Smooth muscle cell of the brain vasculature (primary cell): ENCODE measurements around the gene APP.

Experiments used
- DNase-seq: peaks from one replicate; pipeline ENCODE4 v3.0.0-alpha.2; 2012; ENCODE audit warnings: low read depth, low spot score

Gene APP

DNA sequence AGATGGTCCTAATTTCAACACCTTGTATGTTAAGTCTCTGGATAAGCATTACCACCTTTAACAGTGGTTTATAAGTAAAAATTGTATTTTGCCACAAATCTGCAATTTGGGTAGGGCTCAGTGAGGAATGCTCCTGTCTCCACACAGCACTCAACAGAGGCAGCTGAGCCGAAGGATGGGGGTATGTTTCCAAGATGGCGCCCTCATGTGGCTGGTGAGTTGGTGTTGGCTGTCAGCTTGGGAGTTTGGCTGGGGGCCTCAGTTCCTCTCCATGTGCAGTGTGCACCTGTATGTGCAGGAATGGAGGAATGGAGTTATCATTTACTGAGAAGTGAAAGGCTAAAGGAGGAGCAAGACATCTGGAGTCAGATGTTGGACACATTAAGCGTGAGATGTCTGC is 299.0 kb downstream of the APP start:
- DNase-seq = no peak

DNA sequence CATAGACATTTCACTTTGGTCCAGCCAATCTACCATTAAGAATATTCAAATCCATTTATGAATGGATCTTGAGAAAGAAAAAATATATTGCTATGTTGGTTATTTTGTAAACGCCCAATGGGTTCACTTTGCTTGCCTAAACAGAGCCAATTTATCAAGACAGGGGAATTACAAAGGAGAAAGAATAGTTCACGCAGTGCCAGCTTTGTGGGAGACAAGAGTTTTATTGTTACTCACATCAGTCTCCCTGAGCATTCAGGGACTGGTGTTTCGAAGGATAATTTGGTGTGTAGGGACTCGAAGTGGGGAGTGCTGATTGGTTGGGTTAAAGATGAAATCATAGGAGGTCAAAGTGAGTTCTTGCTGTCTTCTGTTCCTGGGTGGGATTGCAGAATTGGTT is 300.5 kb downstream of the APP start:
- DNase-seq = no peak

DNA sequence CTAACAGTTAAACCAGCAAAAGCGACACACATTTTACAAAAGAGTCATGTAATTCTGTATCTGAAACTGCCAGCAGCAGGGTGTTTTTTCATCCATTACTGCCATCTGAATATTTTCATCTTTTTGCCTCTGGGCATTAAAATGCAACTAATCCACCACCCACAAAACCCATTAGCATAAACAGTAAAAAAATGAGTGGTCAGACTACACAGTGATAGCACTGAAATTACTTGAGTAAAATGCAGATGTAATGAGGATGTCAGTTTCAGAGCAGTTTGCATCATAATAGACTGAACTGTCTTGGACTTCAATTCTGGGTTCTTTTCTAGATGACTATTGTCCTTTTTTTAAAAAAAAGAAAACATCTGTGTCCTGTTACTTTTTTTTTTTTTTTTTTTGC is 303.5 kb downstream of the APP start:
- no peak for DNase-seq

DNA sequence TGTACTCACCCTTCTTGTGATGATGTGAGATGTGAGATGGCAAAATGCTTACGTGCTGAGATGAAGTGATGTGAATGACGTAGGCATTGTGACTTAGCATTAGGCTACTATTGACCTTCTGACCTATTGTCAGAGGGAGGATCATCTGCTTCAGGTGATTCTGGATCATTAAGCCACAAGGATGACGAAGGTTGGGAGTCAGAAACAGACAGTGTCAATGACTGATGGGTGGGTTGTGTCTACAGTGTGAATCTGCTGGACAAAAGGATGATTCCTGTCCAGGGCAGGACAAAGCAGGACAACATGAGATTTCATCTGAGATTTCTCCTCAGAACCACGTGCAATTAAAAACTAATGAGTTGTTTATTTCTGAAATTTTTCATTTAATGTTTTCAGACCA is 306.8 kb downstream of the APP start:
- no peak for DNase-seq

DNA sequence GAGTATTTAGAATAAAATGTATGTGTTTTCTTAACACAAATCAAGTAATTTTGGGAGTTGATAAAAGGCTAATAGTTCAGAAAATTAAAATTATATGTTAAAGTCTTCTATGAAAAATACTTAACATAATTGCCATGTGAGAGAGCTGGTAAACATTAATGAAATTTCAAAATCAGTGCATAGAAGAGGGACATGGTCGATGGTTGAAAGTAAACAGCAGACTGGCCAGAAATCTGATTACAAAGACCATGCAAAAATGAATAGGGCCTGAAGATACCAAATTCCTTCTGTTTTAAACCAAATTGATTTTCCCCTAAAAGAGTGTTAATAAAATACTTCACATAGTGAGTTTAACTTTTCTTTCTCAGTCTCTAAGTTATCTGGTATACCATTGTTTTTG is 307.5 kb downstream of the APP start:
- no peak for DNase-seq

DNA sequence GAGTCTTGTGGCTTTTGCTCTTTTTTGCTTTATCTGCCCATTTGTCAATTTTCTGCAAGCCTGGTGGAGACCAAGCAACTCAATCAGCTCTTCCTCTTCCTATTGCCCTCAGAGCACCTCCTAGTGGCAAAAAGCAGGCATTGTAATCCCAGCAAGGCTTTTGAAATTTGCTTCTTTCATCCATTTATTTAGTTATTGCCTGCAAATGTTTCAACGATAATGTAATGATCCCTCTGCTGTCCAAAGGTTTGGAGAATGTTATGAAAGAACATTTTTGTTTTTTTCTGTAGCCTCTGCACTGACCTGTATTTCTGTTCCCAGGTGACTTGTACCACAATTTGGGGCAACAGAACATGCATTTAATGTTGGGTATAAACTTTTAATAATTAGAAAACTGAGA is 308.0 kb downstream of the APP start:
- DNase-seq = no peak

DNA sequence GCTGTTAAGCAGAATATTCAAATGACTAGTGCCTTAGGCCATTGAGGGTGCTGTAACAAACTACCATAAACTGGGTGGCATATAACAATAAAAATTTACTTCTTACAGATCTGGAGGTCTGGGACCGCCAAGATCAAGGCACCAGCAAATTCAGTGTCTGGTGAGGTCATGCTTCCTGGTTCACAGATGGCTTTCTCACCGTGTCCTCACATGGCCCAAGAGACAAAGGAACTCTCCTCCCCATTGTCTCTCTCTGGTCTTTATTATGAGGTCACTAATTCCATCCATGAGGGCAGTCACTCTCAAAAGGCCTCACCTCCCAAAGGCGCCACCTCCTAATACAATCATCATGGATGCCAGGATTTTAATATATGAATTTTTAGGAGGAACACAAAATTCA is 308.5 kb downstream of the APP start:
- no peak for DNase-seq

DNA sequence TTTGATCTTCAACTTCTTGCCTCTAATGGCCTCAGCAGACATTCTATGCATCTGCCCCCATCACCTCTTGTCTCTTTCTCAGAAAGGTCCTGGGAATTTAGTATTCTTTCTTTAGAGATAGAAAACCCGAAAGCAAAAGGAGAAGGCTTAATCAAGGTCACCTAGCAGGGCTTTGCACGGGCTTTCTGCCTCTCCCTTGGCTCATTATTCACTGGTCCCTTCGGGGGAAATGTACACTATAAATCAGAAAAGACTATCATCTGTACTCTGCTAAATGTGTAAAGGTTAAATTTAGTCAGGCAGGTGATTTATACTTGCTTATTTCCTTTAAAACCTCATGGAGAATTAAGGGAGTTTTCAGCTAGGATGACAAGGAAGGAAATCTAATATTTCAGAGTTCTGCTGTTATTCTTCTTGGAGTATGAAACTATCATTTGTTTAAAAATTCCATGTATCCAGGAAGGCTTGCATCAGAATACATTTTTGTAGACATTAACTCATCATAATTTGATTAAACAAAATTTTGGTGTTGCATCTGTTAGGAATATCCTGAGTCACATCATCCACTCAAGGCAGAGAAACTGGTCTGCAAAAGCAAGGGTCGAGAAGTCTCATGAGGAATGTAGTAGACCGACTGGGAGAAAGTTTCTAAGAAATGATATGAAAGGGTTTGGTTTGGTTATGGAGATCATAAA is 311.2 kb downstream of the APP start:
- no peak for DNase-seq

DNA sequence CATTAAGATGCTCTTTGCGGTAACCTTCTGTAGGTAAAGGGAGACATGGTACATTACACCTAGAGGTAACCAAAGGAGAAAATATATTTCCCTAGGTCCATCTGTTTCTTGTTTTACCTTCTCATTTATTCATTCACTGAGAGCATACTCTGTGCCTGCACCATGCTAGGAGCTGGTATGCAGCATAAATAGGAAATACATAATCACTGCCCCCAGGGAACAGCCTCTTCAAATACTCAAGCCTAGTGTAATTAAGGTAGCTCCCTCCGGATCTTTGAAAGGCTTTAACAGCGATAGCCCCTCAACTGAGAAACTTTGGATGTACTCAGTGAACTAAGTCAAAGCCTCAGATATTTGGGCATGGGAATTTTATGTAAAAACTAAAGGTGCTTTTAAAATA is 312.2 kb downstream of the APP start:
- no peak for DNase-seq

DNA sequence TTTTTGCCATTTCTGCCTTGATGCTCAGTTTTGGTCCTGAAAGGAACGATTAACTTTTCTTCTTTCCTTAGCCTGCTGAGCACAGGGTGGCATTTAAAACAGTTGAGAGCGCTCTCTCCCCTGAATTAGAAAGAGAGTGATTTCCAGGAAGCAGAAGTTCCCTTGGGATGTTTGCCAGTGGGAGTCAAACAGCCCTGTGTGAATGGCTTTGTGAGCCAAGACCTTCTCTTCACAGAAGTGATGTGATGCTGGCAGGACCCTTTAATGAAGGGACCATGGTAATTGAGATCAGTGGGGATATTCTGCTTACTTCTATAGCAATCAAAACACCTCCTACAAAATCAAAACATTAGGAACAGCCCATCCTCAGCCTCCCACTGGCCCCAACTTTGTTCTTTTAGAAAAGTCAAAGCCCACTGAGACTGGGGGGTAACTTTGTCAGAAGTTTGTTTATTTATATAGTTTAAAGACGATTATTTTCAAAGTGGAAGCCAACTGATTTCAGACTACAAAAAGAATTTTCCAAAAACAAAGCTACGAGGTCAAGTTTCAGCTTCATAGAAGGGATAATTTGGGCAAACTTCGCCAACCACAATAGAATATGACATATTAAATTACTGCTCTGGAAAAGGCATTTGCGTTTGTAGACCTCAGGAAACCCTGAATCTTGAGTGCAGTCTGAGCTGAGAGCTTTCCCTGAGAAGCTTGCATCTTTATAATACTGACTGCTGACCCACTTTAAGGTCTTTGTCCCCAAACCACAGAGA is 313.1 kb downstream of the APP start:
- peak; percentile 52 for DNase-seq

DNA sequence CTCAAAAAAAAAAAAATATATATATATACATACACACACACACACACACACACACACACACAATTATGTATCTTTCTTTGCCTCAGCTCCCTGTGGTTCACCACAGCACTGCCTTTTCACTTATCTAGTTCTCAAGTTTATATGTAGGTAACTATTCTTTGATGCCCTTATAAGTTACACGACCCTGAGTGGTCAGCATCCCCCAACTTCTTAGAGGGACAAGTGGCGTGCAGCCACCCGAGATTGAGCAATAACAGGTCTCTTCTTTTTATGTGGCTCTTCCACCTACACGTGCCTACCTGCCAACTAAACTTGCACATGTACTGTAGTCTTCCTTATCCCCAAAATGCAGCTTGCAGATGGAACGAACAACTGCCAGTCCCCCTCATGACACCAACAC is 315.0 kb downstream of the APP start:
- no peak for DNase-seq

DNA sequence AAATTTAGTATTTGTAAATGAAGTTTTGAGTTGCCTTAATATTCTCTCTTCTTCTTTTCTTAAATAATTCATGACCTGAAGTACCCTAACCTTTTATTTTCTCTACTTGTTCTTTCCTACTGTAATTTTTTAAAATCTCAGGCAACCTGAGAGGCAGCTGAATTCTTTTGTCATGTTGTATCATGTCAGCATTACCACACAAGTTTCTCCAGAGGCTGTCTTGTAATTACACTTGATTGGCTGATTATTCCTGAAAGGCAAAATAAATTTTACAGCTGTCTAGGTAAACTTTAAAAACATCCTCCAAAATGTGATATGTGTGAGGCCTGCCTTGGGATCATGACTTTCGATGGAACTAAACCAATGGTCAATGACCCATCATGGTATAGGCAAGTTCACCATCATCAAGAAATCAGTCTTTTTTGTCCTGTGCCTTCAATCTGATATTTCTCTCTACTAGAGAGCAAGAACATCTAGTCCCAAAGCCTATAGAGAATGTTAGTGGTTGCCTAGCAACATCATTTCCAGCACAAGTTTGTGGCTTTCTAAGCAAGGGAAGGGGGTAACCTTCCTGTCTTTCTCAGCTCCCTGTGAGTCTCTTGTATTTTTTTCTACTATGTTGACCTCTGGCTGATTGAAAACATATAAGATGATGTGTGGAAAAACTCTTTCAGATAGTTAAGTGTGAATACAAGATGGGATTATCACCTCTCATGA is 320.3 kb downstream of the APP start:
- DNase-seq = no peak

DNA sequence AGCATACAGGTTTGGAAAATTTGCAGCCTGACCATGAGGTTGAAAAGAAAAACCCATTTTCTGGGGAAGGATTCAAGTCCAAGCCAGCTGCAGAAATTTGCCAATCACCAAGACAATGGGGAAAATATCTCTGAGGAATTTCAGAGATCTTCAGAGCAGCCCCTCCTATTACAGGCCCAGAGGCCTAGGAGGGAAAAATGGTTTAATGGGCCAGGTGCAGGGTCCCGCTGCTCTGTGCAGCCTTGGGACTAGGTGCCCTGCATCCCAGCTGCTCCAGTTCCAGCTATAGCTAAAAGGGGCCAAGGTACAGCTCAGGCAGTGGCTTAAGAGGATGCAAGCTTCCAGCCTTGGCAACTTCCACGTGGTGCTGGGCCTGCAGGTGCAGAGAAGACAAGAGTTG is 322.3 kb downstream of the APP start:
- DNase-seq = no peak

DNA sequence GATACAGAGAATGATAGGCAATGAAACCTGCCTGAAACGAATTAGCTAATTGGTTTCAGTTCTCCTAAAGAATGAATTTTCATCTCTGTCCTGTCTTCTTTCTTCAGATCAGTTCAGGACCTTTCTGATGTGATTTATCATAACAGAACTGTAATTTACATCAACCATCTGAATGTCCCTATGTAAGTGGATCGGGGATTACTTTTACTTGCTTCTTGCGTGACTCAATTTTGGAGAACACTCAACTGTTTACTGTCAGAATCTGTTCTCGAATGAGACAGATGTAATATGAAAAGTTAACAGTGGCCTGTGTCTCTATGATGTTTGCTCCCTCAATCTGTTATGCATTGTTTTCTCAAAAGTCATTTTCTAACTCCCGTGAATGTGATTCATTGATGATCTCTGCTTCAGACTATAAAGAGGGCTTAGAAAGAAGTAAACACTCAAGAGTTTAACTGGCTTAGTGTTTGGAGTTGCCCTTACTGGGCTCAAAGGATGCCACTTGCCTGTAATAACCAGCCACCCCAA is 324.8 kb downstream of the APP start:
- DNase-seq = no peak

DNA sequence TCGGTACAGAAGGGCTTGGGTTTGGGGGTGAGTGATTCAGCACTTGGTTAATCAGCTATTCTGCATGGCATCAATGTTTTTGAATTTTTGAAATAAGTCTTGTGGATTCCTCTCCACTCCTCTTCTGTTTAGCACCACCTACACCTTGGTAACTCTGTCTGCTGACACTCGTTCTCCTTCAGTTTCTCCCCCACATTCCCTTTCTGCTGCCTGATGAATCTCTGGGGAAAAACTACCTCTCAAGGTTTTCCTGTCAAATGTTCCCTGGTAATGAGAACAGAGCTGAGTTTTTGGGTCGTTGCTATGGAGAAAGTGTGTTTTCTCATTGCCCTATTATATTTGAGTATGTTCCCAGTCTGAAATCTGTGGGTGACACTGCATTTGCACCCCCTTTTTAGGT is 327.6 kb downstream of the APP start:
- DNase-seq = no peak

DNA sequence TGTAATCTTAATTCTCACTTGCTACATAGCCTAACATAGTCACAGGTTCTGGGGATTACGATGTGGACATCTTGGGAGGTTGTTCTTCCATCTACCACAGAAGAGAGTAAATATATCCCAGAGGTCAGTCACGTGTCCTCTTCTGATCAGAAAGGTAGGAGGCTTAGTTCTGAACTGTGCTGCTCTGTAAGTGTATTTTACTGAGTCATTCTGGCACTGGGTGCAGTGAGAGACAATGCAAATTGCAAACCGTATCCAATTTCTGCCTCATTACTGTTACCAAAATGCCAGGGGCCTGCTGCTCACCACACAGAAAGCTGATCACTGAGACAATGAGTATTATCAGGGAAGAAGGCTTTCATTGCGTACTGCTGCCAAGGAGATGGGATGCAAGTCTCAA is 331.8 kb downstream of the APP start:
- DNase-seq = no peak

DNA sequence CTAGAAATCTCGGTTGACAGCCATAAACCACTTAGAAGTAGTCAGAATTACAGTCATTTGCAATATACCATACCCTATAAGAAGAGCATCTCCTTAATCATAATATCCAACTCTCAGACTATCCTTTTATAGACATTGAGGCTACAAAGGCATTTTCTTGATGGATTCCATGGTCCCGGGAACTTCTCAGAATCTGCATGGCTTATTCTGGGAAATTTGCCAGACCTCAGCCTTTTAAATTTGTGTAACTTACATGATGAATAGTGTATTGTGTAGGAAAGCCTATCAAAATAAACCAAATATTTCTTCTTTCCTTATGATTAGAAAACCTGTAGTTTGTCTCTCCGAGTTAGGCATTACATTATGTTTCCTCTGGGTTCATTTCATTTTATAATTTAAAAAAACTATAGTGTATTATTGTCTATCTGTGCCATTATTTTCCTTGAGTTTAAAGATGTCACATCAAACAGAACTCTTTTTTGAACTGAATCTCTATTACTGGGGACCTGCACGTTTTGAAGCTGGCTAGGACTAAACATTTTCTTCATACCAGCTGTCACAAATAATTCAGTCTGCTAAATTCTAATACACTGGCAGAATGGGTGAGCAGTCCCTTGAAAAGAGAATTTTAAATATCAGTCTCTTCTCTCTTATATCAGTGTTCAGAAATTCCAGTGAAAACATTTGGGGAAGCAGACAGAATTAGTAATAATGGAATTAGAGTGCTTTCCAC is 332.9 kb downstream of the APP start:
- DNase-seq = no peak

DNA sequence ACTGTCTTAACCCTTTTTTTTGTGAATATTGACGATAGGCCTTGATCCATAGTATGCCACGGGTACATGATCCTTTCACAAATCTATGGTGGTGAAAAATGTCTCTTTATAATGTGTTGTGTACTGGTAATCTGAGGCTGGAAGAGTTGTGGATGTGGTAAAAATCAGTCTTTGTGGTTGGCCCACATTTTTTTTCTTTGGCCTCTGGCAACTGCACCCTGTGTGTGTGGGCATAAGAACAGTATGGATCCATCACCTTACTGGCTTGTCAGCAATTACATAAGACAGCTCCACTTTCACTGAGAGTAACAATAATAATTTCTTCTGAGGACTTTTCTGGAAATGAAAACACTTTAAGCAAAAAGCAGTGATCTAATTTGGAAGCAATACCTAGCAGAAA is 334.2 kb downstream of the APP start:
- DNase-seq = no peak

DNA sequence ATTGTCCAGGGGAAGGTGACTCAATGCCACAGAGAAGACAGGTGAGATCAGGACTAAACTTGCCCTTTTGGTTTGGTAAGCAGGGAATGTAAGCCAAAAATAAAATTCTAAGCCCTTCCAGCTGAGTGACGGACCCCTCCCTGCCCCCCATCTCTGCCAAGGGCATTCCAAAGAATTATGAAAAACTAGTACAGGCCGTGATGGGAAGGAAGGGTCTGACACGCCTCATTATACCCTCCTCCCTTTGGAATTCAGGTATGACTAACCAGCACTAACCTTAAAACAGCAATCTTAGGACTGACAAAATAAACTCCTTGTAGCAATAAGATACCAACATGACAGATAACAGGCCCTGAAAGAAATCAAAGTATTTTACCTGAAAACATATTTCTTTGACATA is 336.2 kb downstream of the APP start:
- no peak for DNase-seq

DNA sequence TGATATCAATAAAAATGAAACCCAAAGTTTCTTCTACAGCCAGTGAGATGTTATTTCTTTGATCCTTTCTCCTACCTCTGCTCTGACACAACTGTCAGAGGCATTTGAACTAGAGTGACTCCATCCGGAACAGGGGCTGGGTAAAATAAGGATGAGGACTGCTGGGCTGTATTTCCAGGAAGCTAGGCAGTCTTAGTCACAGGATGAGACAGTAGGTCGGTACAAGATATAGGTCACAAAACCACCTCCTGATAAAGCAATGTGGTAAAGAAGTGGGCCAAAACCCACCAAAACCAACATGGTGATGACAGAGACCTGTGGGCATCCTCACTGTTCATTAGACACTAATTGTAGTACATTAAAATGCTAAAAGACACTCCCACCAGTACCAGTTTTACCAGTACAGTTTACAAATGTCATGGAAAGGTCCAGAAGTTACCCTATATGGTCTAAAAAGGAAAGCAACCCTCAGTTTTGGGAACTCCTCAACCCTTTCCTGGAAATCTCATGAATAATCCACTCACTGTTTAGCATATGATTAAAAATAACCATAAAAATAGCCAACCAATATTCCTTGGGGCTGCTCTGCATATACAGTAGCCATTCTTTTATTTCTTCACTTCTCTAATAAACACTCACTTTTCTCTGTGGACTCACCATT is 339.1 kb downstream of the APP start:
- DNase-seq = no peak
